WI38 (cell line): Measurements from ENCODE around the gene SLC17A9.

Source experiments
- H3K4me3 ChIP-seq: 2 replicates; pipeline ENCODE4 v1.5.1; 2011; ENCODE audit warnings: low read depth, mild to moderate bottlenecking, control low read depth, low read length
- CTCF ChIP-seq: IDR thresholded peaks from 2 replicates; pipeline ENCODE4 v1.5.1; 2012; ENCODE audit warnings: low read depth, mild to moderate bottlenecking, control low read depth, low read length

SLC17A9 gene

GRCh38 chr20:62966212-62967148, 14.0 kb downstream of the SLC17A9 start:
- H3K4me3 ChIP-seq = no peak overlapping the region
- TF ChIP-seq CTCF = no peak

- TF ChIP-seq CTCF = no peak
Observed at GRCh38 chr20:62967149-62967501, 14.6 kb downstream of the SLC17A9 start.

GRCh38 chr20:62967628-62968351, 15.3 kb downstream of the SLC17A9 start:
- no peak overlapping the region for H3K4me3 ChIP-seq
- TF ChIP-seq CTCF = no peak

More at GRCh38 chr20:62967149-62967501, 14.6 kb downstream of the SLC17A9 start:
- H3K4me3 ChIP-seq = no peak overlapping the region

GRCh38 chr20:62968378-62969178, 16.1 kb downstream of the SLC17A9 start:
- H3K4me3 ChIP-seq = no peak overlapping the region
- no peak for TF ChIP-seq CTCF

- H3K4me3 ChIP-seq = no peak overlapping the region
- no peak for TF ChIP-seq CTCF
Observed at GRCh38 chr20:62969179-62969760, 16.8 kb downstream of the SLC17A9 start.

GRCh38 chr20:62969939-62970306, 17.4 kb downstream of the SLC17A9 start:
- TF ChIP-seq CTCF = no peak
- H3K4me3 ChIP-seq = no peak overlapping the region
